ENCODE measurements around the gene ATP6V1B1.

GRCh38 chr2:70902067-70902442 is 33.6 kb upstream of the ATP6V1B1 start:
- TF ChIP-seq POLR2A (IDR thresholded peaks at IDR 0.05; ENCODE audit: low read depth, low read length) (no peak), RFX5 (IDR thresholded peaks at IDR 0.05; ENCODE audit: low read depth, low read length) (no peak), CTCF (conservative IDR thresholded peaks at IDR 0.05; ENCODE audit: low read depth, low read length) (no peak), USF2 (IDR thresholded peaks at IDR 0.05; ENCODE audit: low read depth, low read length) (no peak), RAD21 (IDR thresholded peaks at IDR 0.05; ENCODE audit: low read length) (no peak), MXI1 (IDR thresholded peaks at IDR 0.05; ENCODE audit: borderline replicate concordance, low read depth, low read length) (no peak), CEBPB (IDR thresholded peaks at IDR 0.05; ENCODE audit: low read depth, low read length) (no peak), NFE2L2 (IDR thresholded peaks at IDR 0.05; ENCODE audit: low read depth, low read length) (no peak), BHLHE40 (IDR thresholded peaks at IDR 0.05; ENCODE audit: low read depth, low read length) (no peak), CHD1 (IDR thresholded peaks at IDR 0.05; ENCODE audit: low read depth, low read length) (no peak), SMC3 (IDR thresholded peaks at IDR 0.05; ENCODE audit: low read depth, low read length) (no peak), MAFK (IDR thresholded peaks at IDR 0.05; ENCODE audit: low read depth, low read length) (no peak), ELK1 (IDR thresholded peaks at IDR 0.05; ENCODE audit: borderline replicate concordance, low read depth, low read length) (no peak)

Measured in IMR-90 (cell line).